Activated gamma-delta T cell treated with anti-CD3 and anti-CD28 coated beads, Interleukin-2, amount 50 U/mL, for 16 hours (primary cell): ENCODE data around the gene MCRS1.

Source experiments
- DNase-seq: peaks from one replicate; pipeline ENCODE4 v3.0.0-alpha.2; 2020; ENCODE audit warnings: low read depth

Gene MCRS1

DNA sequence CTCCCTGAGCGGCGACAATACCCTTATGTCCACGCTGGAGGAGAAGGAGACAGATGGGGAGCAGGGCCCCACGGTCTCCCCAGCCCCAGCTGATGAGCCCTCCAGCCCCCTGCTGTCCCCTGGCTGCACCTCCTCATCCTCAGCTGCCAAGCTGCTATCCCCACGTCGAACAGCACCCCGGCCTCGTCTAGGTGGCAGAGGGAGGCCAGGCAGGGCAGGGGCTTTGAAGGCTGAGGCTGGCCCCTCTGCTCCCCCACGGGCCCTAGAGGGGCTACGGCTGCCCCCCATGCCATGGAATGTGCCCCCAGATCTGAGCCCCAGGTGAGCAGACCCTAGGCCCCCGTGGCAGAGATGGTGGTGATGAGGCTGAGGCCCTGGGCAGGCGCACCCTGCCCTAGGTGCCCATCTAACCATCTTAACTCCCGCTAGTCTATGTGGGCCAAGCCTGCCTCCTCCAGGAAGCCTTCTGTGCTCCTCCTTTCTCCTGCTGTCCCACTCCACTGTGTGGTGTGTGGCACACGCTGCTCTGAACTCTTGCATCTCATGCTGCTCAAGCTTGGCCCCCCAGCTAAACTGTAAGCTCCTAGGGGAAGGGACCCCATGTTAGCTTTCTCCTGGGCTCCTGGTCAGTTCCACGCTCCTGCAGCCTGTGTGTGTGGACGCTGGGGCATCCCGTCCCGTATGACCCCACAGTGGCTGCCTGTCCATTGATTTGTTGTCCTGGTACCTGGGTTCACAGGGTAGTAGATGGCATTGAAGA is 12.1 kb downstream of the MCRS1 start:
- no peak for DNase-seq

GRCh38 chr12:49554266-49554665 is 13.7 kb downstream of the MCRS1 start:
- DNase-seq: no peak

- DNase-seq: no peak
These were observed 14.3 kb downstream of the MCRS1 start for GRCh38 chr12:49553512-49554088.

DNA sequence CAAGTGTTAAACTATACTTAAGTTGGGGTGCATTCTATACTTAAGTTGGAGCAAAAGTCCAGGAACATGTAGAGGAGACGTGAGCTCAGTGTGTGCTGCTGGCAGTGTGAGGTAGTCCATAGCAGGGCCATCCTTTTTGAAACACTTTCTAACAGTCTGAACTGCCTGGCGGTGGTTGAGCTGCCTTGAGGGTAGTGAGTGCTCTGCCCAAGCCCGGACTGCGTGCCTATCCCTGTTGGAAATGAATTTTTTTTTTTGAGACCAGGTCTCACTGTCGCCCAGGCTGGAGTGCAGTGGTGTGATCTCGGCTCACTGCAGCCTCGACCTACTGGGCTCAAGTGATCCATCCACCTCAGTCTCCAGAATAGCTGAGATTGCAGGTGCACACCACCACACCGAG is 15.0 kb downstream of the MCRS1 start:
- DNase-seq: no peak

DNA sequence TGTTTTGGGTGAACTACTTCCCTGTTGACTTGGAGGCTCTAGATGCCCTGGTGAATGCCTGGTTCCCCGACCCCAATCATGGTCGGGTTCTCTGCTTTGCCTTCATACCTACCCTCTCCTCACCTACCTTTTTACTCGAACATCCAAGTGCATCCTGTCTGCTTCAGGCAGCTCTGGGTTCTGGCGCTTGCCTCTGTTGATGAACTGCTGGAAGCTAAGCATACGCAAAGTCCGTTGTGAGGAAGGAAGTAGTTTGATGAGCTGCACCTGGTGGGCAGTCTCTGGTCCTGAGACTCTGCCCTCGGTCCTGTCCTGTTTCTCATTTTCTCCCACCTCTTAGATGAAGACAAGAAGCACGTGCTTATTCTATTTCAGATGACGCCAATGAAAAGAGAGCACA is 15.5 kb downstream of the MCRS1 start:
- DNase-seq: no peak

- no peak for DNase-seq
These were observed 15.9 kb downstream of the MCRS1 start for GRCh38 chr12:49552014-49552413.

DNA sequence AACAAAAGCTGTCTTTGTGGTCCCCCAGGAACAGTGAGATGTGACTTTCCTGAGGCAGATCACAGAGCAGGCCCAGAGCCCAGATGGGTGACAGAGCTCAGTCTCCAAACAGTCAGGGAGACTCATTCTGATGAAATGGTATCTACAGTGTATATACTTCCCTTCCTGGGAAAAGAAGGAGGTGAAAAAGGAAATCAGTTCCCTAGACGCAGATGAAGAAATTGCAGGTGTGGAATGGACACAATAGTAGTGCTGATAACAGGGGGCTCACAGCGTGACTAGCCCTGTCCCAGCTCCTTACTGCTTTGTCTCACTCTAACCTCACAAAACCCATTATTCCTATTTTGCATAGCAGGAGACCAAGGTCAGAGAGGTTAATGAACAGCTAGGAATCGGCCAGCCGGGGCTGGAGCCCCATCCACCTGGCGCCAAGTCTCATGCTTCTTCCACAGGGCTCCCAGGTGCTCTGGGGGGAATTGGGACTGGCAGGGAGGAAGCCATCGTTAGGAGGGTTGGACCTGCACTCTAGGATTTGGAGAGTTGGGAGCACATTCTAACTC is 17.2 kb downstream of the MCRS1 start:
- no peak for DNase-seq

DNA sequence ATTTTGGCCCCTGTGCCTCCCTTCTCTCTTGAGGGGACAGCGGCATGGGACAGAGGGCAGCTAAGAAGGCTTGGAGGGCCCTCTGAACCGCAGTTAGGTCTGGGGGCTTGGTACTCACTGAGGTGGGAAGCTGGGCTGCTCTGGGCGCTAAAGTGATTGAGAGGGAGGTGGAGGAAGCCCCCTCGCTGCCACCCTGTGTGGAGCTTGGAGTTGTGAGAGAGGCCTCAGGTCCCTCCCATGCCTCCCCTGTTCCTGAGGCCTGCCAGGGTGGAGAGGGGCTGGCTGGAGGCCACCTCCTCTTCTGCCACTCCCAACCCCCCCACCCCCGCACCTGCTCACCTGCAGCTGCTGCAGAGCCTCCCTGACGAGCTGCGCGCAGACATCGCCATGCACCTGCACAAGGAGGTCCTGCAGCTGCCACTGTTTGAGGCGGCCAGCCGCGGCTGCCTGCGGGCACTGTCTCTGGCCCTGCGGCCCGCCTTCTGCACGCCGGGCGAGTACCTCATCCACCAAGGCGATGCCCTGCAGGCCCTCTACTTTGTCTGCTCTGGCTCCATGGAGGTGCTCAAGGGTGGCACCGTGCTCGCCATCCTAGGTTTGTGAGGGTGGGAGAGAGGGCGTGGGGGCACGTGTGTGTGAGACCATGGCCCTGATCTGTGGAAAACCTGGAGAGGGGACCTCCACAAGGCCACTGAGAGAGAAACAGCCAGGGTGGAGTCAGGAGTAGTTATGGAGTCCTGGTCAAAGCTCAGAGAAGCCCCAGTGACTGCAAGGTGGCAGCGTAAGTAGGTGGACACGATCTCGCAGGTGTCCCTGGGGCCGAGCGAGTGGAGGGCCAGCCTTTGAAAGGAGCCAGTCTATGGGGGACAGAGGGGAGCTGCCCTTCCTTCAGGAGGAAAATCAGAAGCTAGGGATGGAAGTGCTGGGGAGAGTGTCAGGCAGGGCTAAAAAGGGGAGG is 17.9 kb downstream of the MCRS1 start:
- DNase-seq: no peak

DNA sequence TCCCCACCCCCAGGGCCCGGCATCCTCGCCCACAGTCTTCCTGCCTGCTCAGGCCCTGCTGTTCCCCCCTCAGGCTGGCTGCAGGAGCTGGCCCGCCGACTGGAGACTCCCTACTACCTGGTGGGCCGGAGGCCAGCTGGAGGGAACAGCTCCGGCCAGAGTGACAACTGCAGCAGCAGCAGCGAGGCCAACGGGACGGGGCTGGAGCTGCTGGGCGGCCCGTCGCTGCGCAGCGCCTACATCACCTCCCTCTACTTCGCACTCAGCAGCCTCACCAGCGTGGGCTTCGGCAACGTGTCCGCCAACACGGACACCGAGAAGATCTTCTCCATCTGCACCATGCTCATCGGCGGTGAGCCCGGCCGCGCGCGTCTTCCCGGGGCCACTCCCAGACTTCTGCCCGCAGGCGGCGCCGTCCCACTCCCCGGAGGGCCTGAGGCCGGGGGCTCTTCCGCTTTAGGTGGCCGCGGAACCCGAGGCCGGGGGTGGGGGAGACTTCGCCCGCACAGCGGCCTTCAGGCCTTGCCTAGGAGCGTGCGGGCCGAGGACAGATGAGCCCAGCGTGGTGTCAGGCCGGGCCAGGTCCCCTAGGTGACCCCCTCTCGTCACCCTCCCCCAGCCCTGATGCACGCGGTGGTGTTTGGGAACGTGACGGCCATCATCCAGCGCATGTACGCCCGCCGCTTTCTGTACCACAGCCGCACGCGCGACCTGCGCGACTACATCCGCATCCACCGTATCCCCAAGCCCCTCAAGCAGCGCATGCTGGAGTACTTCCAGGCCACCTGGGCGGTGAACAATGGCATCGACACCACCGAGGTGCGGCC is 18.9 kb downstream of the MCRS1 start:
- DNase-seq: no peak

- DNase-seq: no peak
These were observed 19.5 kb downstream of the MCRS1 start for GRCh38 chr12:49548481-49548821.

DNA sequence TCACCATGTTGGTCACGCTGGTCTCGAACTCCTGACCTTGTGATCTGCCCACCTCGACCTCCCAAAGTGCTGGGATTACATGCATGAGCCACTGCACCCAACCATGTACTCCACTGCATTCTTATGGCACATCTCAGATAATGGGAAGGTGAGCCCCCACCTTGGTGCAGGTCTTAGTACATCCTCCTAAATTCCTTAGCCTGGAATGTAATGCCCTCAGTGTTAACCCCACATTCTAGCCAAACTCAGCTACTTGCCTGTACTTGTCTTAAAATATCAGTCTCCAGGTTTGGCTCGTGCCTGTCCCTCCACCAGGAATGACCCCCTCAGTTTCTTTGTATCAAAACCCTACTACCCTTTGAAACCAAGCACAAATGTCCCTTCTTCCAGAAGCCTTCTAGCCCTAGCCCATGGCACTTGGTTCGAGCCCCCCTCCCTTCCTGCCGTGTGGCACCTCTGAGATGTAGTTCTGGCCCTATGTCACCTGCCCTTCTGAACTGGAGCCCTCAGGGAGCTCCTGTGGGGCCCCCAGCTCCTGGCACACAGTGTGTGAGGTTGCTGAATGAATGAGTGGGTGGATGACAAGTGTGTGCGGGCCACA is 20.8 kb downstream of the MCRS1 start:
- DNase-seq: no peak

GRCh38 chr12:49546481-49546880 is 21.5 kb downstream of the MCRS1 start:
- no peak for DNase-seq

DNA sequence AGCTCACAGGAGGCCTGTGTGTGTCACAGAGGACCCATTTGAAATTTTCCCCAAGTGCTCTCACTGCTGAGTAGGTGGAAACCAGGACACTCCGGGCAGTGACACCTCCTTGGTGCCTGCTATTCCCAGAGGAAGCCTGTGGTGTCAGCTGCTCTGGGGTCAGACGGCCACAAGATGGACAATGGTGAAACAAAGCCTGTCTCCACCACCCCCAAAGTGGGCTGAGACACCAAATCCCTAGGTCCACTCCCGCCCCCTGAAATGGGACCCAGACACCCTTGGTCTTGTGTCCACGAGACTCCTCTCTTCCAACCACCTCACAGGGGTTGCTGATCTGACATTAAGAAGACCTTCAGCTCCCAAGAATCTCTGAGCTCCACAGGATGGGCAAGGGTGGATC is 22.1 kb downstream of the MCRS1 start:
- DNase-seq: no peak

DNA sequence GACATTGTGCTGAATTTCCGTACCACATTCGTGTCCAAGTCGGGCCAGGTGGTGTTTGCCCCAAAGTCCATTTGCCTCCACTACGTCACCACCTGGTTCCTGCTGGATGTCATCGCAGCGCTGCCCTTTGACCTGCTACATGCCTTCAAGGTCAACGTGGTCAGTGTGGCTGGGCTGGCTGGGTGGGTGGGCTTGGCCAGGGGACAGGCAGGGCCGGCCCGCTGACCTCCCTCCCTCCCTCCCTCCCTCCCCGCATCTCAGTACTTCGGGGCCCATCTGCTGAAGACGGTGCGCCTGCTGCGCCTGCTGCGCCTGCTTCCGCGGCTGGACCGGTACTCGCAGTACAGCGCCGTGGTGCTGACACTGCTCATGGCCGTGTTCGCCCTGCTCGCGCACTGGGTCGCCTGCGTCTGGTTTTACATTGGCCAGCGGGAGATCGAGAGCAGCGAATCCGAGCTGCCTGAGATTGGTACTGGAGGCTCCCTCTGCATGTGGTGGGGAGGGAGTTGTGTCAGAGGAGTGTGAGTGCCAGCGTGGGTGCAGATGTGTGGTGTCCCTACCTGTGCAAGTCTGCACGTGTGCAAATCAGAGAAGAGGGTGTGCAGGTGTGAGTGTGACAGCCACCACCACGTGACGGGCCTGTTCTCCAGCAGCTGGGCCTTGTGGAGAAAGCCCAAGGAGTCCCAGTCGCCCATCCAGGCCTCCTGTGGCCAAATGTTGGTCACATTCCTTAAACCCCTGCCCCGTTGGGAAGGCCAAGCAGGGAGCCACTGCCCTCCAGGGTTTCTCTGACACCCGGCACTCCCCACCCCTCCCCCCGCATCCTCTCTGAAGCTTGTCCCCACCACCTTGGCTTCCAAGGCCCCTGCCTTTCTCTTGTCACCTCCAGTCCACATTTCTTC is 23.8 kb downstream of the MCRS1 start:
- no peak for DNase-seq

DNA sequence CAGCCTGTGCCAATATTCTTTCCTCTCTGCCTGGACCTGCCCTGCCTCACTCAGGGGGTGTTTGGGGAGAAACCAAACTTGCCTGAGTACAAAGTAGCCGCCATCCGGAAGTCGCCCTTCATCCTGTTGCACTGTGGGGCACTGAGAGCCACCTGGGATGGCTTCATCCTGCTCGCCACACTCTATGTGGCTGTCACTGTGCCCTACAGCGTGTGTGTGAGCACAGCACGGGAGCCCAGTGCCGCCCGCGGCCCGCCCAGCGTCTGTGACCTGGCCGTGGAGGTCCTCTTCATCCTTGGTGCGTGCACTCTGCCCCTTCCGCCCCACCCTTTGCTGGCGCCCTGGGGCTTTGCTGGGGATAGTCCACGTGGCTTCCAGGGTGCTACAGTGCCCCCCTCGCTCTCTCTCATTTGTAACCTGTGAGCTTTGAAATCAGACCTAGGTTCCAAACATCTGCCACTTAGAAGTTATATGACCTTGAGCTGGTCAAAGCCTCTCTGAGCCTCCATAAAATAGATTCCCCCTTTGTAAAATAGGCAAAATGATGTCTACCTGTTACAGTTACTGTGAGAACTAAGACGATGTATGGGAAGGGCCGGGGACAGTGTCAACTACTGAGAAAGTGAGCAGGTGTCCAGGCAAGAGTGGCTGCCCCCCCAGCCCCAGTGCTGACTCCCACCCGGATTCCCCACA is 24.6 kb downstream of the MCRS1 start:
- DNase-seq: no peak

DNA sequence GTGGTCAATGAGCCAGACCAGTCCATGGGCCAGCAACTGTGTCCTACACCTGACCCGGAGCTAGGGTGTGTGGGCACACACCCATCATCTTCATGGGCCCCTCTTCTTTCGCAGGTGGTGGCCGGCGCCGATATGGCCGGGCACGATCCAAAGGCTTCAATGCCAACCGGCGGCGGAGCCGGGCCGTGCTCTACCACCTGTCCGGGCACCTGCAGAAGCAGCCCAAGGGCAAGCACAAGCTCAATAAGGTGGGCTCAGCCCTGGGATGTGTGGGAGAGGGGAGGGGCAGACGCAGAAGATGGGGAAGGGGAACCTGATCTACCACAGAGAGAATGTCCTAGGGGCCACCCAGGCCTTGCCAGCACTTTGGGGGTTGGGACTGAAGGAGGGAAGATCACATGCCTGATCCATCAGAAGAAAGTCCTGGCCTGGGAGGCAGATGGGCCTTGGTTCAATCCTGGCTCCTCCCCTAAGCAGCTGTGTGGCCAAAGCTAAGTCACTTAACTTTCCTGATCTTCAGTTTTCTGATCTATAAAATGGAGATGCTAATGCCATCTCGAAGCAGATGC is 25.3 kb downstream of the MCRS1 start:
- DNase-seq: no peak

DNA sequence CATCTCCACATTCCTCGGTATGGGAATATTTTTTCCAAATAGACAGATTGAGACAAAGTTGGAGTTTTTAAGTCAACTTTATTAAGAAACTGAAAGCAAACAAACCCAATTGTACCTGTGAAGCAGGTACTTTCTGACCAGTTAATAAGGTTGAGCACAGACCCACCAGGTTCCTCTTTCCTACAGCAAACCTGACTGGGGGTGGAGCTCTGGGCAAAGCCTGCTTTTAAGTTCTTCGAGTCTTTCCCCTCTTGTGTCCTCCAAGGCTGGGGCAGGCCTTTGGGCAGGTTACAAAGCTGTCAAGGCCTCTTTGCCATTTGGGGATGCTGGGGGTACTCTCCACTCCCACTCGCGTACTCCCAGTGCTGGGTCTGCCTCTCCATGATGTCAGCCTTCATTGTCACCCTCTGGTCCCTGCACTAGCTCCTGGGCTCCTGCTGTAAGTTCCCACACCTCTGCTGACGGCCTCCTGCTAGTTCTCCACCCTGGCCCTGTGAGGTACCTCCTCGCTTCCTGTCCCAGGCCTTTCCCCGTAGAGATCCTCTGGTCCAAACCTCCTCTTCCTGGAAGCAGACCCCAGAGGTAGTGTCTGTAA is 25.9 kb downstream of the MCRS1 start:
- no peak for DNase-seq

DNA sequence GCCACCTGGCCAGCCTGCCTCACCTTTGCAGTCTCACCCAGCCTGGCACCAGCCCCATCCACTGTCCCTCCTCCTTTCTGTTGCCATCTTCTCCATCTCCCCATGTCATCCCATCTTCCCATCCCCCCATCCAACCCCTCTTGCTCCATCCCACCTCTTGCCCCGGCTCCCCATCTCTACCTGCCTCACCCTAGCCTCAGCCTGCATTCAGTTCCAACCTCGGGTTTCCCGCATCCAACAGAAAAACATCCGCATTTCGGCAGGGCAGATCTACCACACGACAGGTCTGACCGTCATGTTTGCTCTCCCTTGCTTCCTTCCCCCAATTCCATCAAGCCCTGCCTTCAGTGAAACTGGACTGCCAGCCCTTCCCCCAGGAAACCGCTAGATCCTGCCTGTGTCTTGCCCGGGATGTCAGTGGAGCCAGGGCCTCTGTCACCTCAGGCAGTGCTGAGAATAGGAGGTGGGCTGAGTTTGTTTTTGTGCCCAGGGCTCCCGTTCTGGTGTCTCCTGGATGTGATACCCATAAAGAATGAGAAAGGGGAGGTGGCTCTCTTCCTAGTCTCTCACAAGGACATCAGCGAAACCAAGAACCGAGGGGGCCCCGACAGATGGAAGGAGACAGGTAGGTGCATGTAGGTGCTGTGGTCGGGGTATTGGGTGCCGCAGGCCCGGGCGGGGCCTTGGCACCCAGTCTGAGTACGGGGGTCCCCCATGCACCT is 26.6 kb downstream of the MCRS1 start:
- DNase-seq: no peak
